HuH-7 (cell line): Measurements from ENCODE around the gene UBE2B.
"Not testable (repeated sequence)": the region's sequence is repeated elsewhere in the genome, so short reads cannot be mapped to it uniquely, and the experiment has no call there.

Experiments
- DNase-seq: peaks from one replicate; pipeline ENCODE4 v3.0.0; 2011; ENCODE audit warnings: low spot score

Gene UBE2B

GRCh38 chr5:134398609-134399155 lies 27.3 kb downstream of the UBE2B start:
- DNase-seq: no peak

GRCh38 chr5:134403951-134404350 lies 32.6 kb downstream of the UBE2B start:
- no peak for DNase-seq

GRCh38 chr5:134406390-134406789 lies 35.0 kb downstream of the UBE2B start:
- no peak for DNase-seq

- DNase-seq: no peak
Observed at GRCh38 chr5:134409321-134409720, 38.0 kb downstream of the UBE2B start.

GRCh38 chr5:134410822-134411221 lies 39.5 kb downstream of the UBE2B start:
- no peak for DNase-seq

- DNase-seq: no peak
Observed at GRCh38 chr5:134411228-134411545, 39.8 kb downstream of the UBE2B start.

GRCh38 chr5:134411546-134412266 lies 40.3 kb downstream of the UBE2B start, which contains the start of gene CDKN2AIPNL:
Gene CDKN2AIPNL, minus strand, starts transcription at chr5:134411881. Its CDS starts 27 bp downstream, at chr5:134411854.
- peak; percentile 83 for DNase-seq

- no peak for DNase-seq
Observed at GRCh38 chr5:134413046-134413445, 41.7 kb downstream of the UBE2B start.

- DNase-seq: no peak
Observed at GRCh38 chr5:134417707-134418106, 46.3 kb downstream of the UBE2B start.

- DNase-seq: no peak
Observed at GRCh38 chr5:134418958-134419357, 47.6 kb downstream of the UBE2B start.

GRCh38 chr5:134420343-134420742 lies 49.0 kb downstream of the UBE2B start:
- no peak for DNase-seq

- not testable (repeated sequence) for DNase-seq
Observed at GRCh38 chr5:134421038-134421437, 49.7 kb downstream of the UBE2B start.

GRCh38 chr5:134422791-134423365 lies 51.5 kb downstream of the UBE2B start:
- DNase-seq: no peak

- DNase-seq: no peak
Observed at GRCh38 chr5:134423376-134423775, 52.0 kb downstream of the UBE2B start.

GRCh38 chr5:134426361-134426760 lies 55.0 kb downstream of the UBE2B start:
- no peak for DNase-seq

- no peak for DNase-seq
Observed at GRCh38 chr5:134427540-134428041, 56.2 kb downstream of the UBE2B start.

- no peak for DNase-seq
Observed at GRCh38 chr5:134430001-134430569, 58.7 kb downstream of the UBE2B start.

GRCh38 chr5:134432174-134432573 lies 60.8 kb downstream of the UBE2B start:
- no peak for DNase-seq

- DNase-seq: no peak
Observed at GRCh38 chr5:134432677-134433359, 61.4 kb downstream of the UBE2B start.

- DNase-seq: no peak
Observed at GRCh38 chr5:134435560-134435959, 64.2 kb downstream of the UBE2B start.

- peak; percentile 54 for DNase-seq
Observed at GRCh38 chr5:134436523-134437339, 65.4 kb downstream of the UBE2B start.
